ENCODE measurements around the gene DRG2.

DRG2 gene

GRCh38 chr17:18139949-18140348, 52.2 kb downstream of the DRG2 start:
- H3K27me3 ChIP-seq (ENCODE audit: control insufficient read depth, insufficient read depth, low read length), result no peaks in the 10 kb centered on the region
- no peak overlapping the region for H2AFZ ChIP-seq
- H3K79me2 ChIP-seq, result no peaks in the 10 kb centered on the region
- no peaks in the 10 kb centered on the region for H3K9me3 ChIP-seq (ENCODE audit: control insufficient read depth, low read length)
- no peak overlapping the region for H3K4me2 ChIP-seq (ENCODE audit: low read length)
- H3K9ac ChIP-seq, result no peak overlapping the region
- H3K36me3 ChIP-seq (ENCODE audit: control insufficient read depth, insufficient read depth, low read length), result no peaks in the 10 kb centered on the region
- no peaks in the 10 kb centered on the region for H3K4me1 ChIP-seq
- H3K4me3 ChIP-seq (ENCODE audit: low read depth, low read length), result no peak overlapping the region
- no peak overlapping the region for H3K27ac ChIP-seq
- no peak for TF ChIP-seq CTCF (IDR thresholded peaks at IDR 0.05)

- no peaks in the 10 kb centered on the region for H3K27me3 ChIP-seq (ENCODE audit: control insufficient read depth, insufficient read depth, low read length)
- no peak overlapping the region for H2AFZ ChIP-seq
- TF ChIP-seq CTCF (IDR thresholded peaks at IDR 0.05), result no peak
Measured at GRCh38 chr17:18140648-18141047, 52.9 kb downstream of the DRG2 start.

GRCh38 chr17:18141210-18141803, 53.6 kb downstream of the DRG2 start:
- Histone ChIP-seq H2AFZ (no peak overlapping the region), H3K9me3 (ENCODE audit: control insufficient read depth, low read length) (no peaks in the 10 kb centered on the region), H3K4me2 (ENCODE audit: low read length) (no peak overlapping the region), H3K36me3 (ENCODE audit: control insufficient read depth, insufficient read depth, low read length) (no peaks in the 10 kb centered on the region), H3K27me3 (ENCODE audit: control insufficient read depth, insufficient read depth, low read length) (no peaks in the 10 kb centered on the region), H3K9ac (no peak overlapping the region), H3K4me3 (ENCODE audit: low read depth, low read length) (no peak overlapping the region), H3K27ac (no peak overlapping the region), H3K79me2 (no peaks in the 10 kb centered on the region), H3K4me1 (no peaks in the 10 kb centered on the region)
- TF ChIP-seq CTCF (IDR thresholded peaks at IDR 0.05), result peak; percentile 68

More at GRCh38 chr17:18140648-18141047, 52.9 kb downstream of the DRG2 start:
- Histone ChIP-seq H3K9ac (no peak overlapping the region), H3K27ac (no peak overlapping the region), H3K4me2 (ENCODE audit: low read length) (no peak overlapping the region), H3K4me3 (ENCODE audit: low read depth, low read length) (no peak overlapping the region), H3K79me2 (no peaks in the 10 kb centered on the region), H3K4me1 (no peaks in the 10 kb centered on the region), H3K36me3 (ENCODE audit: control insufficient read depth, insufficient read depth, low read length) (no peaks in the 10 kb centered on the region), H3K9me3 (ENCODE audit: control insufficient read depth, low read length) (no peaks in the 10 kb centered on the region)

GRCh38 chr17:18142417-18142816, 54.7 kb downstream of the DRG2 start:
- Histone ChIP-seq H3K9ac (no peak overlapping the region), H3K9me3 (ENCODE audit: control insufficient read depth, low read length) (no peaks in the 10 kb centered on the region), H3K27me3 (ENCODE audit: control insufficient read depth, insufficient read depth, low read length) (no peaks in the 10 kb centered on the region), H3K36me3 (ENCODE audit: control insufficient read depth, insufficient read depth, low read length) (no peaks in the 10 kb centered on the region), H2AFZ (no peak overlapping the region), H3K4me1 (no peaks in the 10 kb centered on the region), H3K79me2 (no peaks in the 10 kb centered on the region), H3K4me2 (ENCODE audit: low read length) (no peak overlapping the region), H3K27ac (no peak overlapping the region), H3K4me3 (ENCODE audit: low read depth, low read length) (no peak overlapping the region)
- no peak for TF ChIP-seq CTCF (IDR thresholded peaks at IDR 0.05)

Measured in parathyroid adenoma (tissue), 2 donors.